PC-9 (cell line): ENCODE results near the gene ANKRD44.

Experiments
- EZH2 ChIP-seq: fragments of 200-600 bp; sonication (generic); IDR thresholded peaks from 2 replicates; pipeline ENCODE4 v1.8.0; 2017; ENCODE audit warnings: antibody characterized with exemption, low read depth
- TF ChIP-seq, protein P1 (sequence below): fragments of 200-600 bp; sonication (generic); conservative IDR thresholded peaks from 2 replicates; pipeline ENCODE4 v1.6.1; 2017; ENCODE audit warnings: mixed run types, antibody characterized with exemption, mild to moderate bottlenecking, moderate library complexity

DNA sequence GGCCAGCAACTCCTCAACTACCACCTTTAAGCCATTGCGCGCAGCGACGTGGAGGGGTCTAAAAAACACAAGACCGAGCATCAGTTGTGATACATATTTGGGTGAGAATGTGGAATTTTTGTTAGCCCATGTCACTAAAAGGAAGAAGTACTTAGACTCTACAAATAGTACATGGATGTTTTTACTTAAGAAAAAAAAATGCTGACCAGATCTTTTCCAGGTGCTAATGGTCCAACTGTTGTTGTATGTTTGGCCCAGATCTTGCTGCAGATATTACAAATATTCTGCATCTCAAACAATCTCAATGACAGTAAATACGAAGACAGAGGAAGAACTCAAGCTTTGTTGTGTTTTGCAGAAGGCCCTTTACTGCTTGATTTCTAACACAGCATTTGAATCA, 317.0 kb downstream of the ANKRD44 start:
- TF ChIP-seq, protein P1, sequence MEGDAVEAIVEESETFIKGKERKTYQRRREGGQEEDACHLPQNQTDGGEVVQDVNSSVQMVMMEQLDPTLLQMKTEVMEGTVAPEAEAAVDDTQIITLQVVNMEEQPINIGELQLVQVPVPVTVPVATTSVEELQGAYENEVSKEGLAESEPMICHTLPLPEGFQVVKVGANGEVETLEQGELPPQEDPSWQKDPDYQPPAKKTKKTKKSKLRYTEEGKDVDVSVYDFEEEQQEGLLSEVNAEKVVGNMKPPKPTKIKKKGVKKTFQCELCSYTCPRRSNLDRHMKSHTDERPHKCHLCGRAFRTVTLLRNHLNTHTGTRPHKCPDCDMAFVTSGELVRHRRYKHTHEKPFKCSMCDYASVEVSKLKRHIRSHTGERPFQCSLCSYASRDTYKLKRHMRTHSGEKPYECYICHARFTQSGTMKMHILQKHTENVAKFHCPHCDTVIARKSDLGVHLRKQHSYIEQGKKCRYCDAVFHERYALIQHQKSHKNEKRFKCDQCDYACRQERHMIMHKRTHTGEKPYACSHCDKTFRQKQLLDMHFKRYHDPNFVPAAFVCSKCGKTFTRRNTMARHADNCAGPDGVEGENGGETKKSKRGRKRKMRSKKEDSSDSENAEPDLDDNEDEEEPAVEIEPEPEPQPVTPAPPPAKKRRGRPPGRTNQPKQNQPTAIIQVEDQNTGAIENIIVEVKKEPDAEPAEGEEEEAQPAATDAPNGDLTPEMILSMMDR: no peak
- TF ChIP-seq EZH2: no peak
